Right cardiac atrium (tissue), 5 donors: ENCODE results near the gene GRIP1. TPM values are rescaled to one million over a fixed set of nuclear protein-coding genes. Genes with fewer than 3 reads are reported as not detected.
A peak's percentile ranks its signal among the peaks of the same experiment; 100 is the strongest.

Experiments
- ATAC-seq, 2 donors: fragments of 200-7000 bp; cut with Tn5 transposase; one replicate each; pipeline versions ENCODE4 v1.8.0 to v1.9.1; 2020; ENCODE audit warnings: moderate library complexity in 2 of 2, mild to moderate bottlenecking in 1 of 2
- DNase-seq, 3 donors: peaks; one replicate each; pipeline ENCODE4 v3.0.0-alpha.2; 2020
- H3K27ac ChIP-seq: one replicate; pipeline ENCODE4 v1.5.1; 2013; ENCODE audit warnings: mild to moderate bottlenecking, low read length, control low read depth, moderate library complexity
- H3K27me3 ChIP-seq: one replicate; pipeline ENCODE4 v1.6.1; 2013; ENCODE audit not compliant: control insufficient read depth, insufficient read depth
- H3K4me1 ChIP-seq: one replicate; pipeline ENCODE4 v1.6.1; 2013; ENCODE audit warnings: low read length; ENCODE audit not compliant: control insufficient read depth, insufficient read depth
- H3K4me3 ChIP-seq: one replicate; pipeline ENCODE4 v1.5.1; 2013; ENCODE audit warnings: low read length, control low read depth
- H3K9me3 ChIP-seq: one replicate; pipeline ENCODE4 v1.6.1; 2013; ENCODE audit warnings: low read length; ENCODE audit not compliant: control insufficient read depth
- WGBS: extraction: QIAGEN DNeasy Blood & Tissue Kit; methylation state at CpG from one replicate; pipeline ENCODE4 v1.1.7; 2013; 5-methylcytosine and 5-hydroxymethylcytosine counted together
- intact Hi-C, 4 donors: fragments of 100-400 bp; cut with DNase I; formaldehyde crosslinking; loops; one replicate each; pipeline versions ENCODE4 v1.11.0 to v1.14.0; 2022 to 2023
- polyA plus RNA-seq: library from polyadenylated mRNA; stranded (reverse); fragments of 200-250 nt; gene quantifications from one replicate; pipeline ENCODE4 v1.2.3, GENCODE V29; 2013
- total RNA-seq, 4 donors: library from RNA; stranded (reverse); fragmentation: NEBNext Ultra II Directional; extraction: Animal tissue kit (Norgen Biotek cat#: 25700); gene quantifications; one replicate each; pipeline ENCODE4 v1.2.1, GENCODE V29; 2021
- donor health status: healthy with polysubstance abuse.
- donor health status: DM: no; HTN: yes; CAD: no.
- donor health status: DM: no; HTN: no; CAD: no.
- donor health status: DM: no; HTN: yes; CAD: no; lungs with severe emphysema.
- donor health status: DM: yes; HTN: yes; CAD: no.

GRIP1 gene
- total and polyA plus RNA-seq, 5 donors, result 2.3 to 25.7 (median 14.9) TPM

- Histone ChIP-seq H3K4me3 (no peak overlapping the region), H3K27ac (no peak overlapping the region), H3K27me3 (no peaks in the 10 kb centered on the region), H3K9me3 (no peaks in the 10 kb centered on the region), H3K4me1 (peaks cover 1% of the 10 kb centered on the region)
- intact Hi-C loops, result no loop called here
- WGBS, result 46% methylated on average over 1 of the region's 1 CpG
- DNase-seq (no peak), ATAC-seq (no peak)
Observed at GRCh38 chr12:66644151-66644550, 34.7 kb downstream of the GRIP1 start.

DNA sequence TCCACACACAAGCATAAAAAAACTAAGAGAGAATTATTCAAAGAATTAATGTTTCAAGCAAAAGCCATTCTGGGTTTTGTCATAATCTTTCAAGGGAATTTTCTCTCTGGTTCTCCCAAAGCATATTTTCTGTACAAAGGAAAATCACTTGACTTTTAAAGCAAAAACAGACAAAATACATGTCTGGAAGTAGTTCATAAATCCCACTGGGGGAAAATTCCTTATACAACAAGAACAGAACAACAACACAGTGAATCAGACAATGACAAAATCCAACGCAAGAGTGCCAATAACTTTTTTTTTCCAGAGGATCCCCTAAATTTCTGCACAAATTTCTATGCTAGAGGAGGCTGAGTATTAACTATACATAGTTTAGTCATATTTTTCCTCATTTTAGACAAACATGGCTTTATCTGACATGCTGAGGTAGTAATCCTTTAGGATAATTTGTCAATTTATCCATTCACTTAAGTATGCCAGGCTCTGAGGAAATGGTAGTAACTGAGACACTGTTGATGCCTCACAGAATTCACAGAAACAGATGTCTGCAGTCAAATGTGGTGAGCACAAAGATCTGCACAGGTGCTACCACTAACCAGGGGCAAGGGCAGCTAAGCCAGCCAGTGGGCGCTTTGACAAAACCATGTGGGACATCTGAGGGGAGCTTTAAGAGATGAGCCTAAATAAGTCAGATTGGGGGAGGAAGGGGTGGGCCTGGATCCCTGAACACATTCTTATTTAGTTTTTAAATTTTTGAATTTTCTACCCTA is 38.0 kb downstream of the GRIP1 start:
- 74% methylated on average over 2 of the region's 2 CpGs for WGBS
- Histone ChIP-seq H3K27ac (no peak overlapping the region), H3K4me3 (no peak overlapping the region), H3K4me1 (peaks cover 1% of the 10 kb centered on the region), H3K9me3 (no peaks in the 10 kb centered on the region), H3K27me3 (no peaks in the 10 kb centered on the region)
- ATAC-seq, result no peak
- no peak for DNase-seq
- intact Hi-C loops, result no loop called here

DNA sequence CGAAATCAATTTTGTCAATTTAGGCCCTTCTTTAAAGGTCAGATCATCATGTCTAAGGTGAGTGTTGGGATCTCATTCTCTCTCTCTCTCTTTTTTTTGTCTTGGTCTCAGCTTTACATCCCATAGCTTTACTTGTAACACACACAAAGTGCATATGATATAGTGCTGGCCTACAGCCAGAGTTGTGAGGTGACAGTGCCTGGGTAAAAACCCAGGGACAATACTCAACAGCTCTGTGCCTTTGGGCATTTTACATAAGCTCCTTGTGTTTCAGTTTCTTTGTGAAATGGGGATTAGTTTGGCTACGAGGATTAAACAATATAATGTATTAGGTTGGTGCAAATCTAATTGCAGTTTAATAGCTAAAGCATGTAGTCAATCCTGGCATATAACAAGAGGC is 40.2 kb downstream of the GRIP1 start:
- ATAC-seq (no peak), DNase-seq (no peak)
- H3K4me1 ChIP-seq, result peaks cover 1% of the 10 kb centered on the region
- H3K27ac ChIP-seq, result no peak overlapping the region
- 85% methylated on average over 2 of the region's 2 CpGs for WGBS
- H3K9me3 ChIP-seq, result no peaks in the 10 kb centered on the region
- no peak overlapping the region for H3K4me3 ChIP-seq
- intact Hi-C loops, result no loop called here
- H3K27me3 ChIP-seq, result no peaks in the 10 kb centered on the region

- Histone ChIP-seq H3K27me3 (no peaks in the 10 kb centered on the region), H3K27ac (no peak overlapping the region), H3K4me1 (peaks cover 1% of the 10 kb centered on the region), H3K4me3 (no peak overlapping the region), H3K9me3 (no peaks in the 10 kb centered on the region)
- 63% methylated on average over 3 of the region's 3 CpGs for WGBS
- no peak for DNase-seq
- intact Hi-C loops, result no loop called here
- no peak for ATAC-seq
Observed at GRCh38 chr12:66637699-66638301, 41.1 kb downstream of the GRIP1 start.

DNA sequence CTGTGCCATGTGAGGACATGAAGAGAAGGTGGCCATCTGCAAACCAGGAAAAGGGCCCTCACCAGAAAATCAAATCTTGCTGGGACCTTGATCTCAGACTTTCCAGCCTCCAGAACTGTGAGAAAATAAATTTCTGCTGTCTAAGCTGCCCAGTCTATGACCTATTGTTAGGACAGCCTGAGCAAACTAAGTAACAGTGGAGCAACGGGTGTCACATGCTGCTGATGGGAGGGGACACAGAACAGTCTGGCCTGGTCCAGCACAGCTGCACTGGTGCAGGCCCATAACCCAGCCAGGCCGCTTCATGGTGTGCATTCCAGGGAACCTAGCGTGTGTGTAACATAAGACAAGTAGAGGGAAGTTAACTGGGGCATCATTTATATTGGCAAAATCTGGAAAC is 42.1 kb downstream of the GRIP1 start:
- Histone ChIP-seq H3K4me1 (peaks cover 1% of the 10 kb centered on the region), H3K9me3 (no peaks in the 10 kb centered on the region), H3K27me3 (no peaks in the 10 kb centered on the region), H3K4me3 (no peak overlapping the region), H3K27ac (no peak overlapping the region)
- DNase-seq (peak; percentile 37 to 79 (median 68)), ATAC-seq (peak; percentile 91 to 93)
- WGBS, result 42% methylated on average over 3 of the region's 3 CpGs
- intact Hi-C loops, result no loop called here

GRCh38 chr12:66633676-66634075 is 45.2 kb downstream of the GRIP1 start:
- H3K4me3 ChIP-seq, result no peak overlapping the region
- intact Hi-C loops, result no loop called here
- no peak overlapping the region for H3K27ac ChIP-seq
- ATAC-seq, result peak; percentile 54 to 68
- 63% methylated on average over 1 of the region's 1 CpG for WGBS
- no peaks in the 10 kb centered on the region for H3K9me3 ChIP-seq
- no peaks in the 10 kb centered on the region for H3K4me1 ChIP-seq
- no peak for DNase-seq
- H3K27me3 ChIP-seq, result no peaks in the 10 kb centered on the region

GRCh38 chr12:66629138-66629870 is 49.6 kb downstream of the GRIP1 start:
- Histone ChIP-seq H3K27ac (no peak overlapping the region), H3K9me3 (no peaks in the 10 kb centered on the region), H3K4me1 (no peaks in the 10 kb centered on the region), H3K27me3 (no peaks in the 10 kb centered on the region), H3K4me3 (no peak overlapping the region)
- intact Hi-C loops, result no loop called here
- DNase-seq (no peak), ATAC-seq (peak; percentile 59 to 85)
- 50% methylated on average over 5 of the region's 5 CpGs for WGBS

GRCh38 chr12:66627988-66628317 is 50.9 kb downstream of the GRIP1 start:
- no peaks in the 10 kb centered on the region for H3K27me3 ChIP-seq
- no peak for DNase-seq
- H3K27ac ChIP-seq, result no peak overlapping the region
- H3K9me3 ChIP-seq, result no peaks in the 10 kb centered on the region
- 61% methylated on average over 2 of the region's 2 CpGs for WGBS
- intact Hi-C loops, result no loop called here
- no peak for ATAC-seq
- no peaks in the 10 kb centered on the region for H3K4me1 ChIP-seq
- no peak overlapping the region for H3K4me3 ChIP-seq

- H3K27me3 ChIP-seq, result no peaks in the 10 kb centered on the region
- no peaks in the 10 kb centered on the region for H3K9me3 ChIP-seq
- no peak overlapping the region for H3K4me3 ChIP-seq
- DNase-seq, result peak; percentile 37 to 59 (median 54)
- peak; percentile 68 to 72 for ATAC-seq
- H3K27ac ChIP-seq, result no peak overlapping the region
- H3K4me1 ChIP-seq, result no peaks in the 10 kb centered on the region
- 46% methylated on average over 4 of the region's 4 CpGs for WGBS
- intact Hi-C loops, result no loop called here
Observed at GRCh38 chr12:66627270-66627987, 51.4 kb downstream of the GRIP1 start.

- WGBS, result 75% methylated on average over 2 of the region's 2 CpGs
- intact Hi-C loops, result no loop called here
- DNase-seq, result no peak
Observed at GRCh38 chr12:66624806-66625205, 54.1 kb downstream of the GRIP1 start.

DNA sequence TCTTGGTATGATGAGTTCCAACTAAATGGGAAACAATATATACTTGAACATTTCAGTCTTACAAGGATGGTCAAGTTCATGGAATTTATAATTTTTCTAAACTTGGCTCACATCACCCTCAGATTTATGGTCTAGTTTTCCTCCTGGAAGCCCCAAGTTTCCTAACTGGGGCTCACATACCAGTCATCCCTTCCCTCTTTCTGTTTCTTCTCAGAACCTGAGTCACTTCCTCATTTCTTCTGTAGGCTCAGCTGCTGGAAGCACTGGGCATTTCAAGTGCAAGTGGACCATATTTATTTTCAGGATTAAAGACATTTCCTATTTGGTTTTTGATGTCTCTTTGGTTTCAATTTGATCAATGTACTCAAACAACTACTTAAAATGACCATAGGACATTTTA is 55.4 kb downstream of the GRIP1 start:
- no peaks in the 10 kb centered on the region for H3K27me3 ChIP-seq
- no peak overlapping the region for H3K4me3 ChIP-seq
- intact Hi-C loops, result no loop called here
- H3K4me1 ChIP-seq, result no peaks in the 10 kb centered on the region
- no peak for DNase-seq
- no peak overlapping the region for H3K27ac ChIP-seq
- no peak for ATAC-seq
- H3K9me3 ChIP-seq, result no peaks in the 10 kb centered on the region

More at GRCh38 chr12:66624806-66625205, 54.1 kb downstream of the GRIP1 start:
- H3K9me3 ChIP-seq, result no peaks in the 10 kb centered on the region
- no peaks in the 10 kb centered on the region for H3K4me1 ChIP-seq
- no peak for ATAC-seq
- no peak overlapping the region for H3K27ac ChIP-seq
- H3K27me3 ChIP-seq, result no peaks in the 10 kb centered on the region
- no peak overlapping the region for H3K4me3 ChIP-seq
